AML-193 (cell line): ENCODE results near the gene OR10A4.
"Not testable (repeated sequence)": the region's sequence is repeated elsewhere in the genome, so short reads cannot be mapped to it uniquely, and the experiment has no call there.

Experiments used
- DNase-seq, 2 experiments: peaks; one replicate each; lab custom pipeline; 2025; lab: John Stamatoyannopoulos, UW

OR10A4 gene

GRCh38 chr11:6876325-6876724 is at the start of gene OR10A4:
Gene OR10A4, plus strand, starts transcription at chr11:6876625. Its CDS starts 23 bp downstream, at chr11:6876648.
- no peak for DNase-seq

DNA sequence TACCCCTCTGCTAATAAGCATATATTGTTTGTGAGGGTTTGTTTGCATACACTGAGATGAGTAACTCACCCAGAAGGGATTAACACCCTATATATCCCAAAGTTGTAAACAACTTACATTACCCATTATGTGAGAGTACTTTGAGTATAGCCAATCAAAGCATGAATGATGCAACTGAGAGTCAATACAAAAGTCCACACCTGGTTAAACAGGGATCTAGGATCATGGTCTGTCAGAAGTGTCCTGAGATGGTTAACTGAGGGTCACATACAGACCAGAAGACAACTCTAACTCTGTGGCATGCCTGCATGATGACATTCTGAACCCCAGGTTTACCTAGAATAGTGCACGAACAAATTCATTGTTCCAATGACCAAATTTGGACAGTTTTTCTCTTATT is 48.3 kb upstream of the OR10A4 start:
- no peak for DNase-seq

- no peak for DNase-seq
Measured at GRCh38 chr11:6833356-6833755, 43.1 kb upstream of the OR10A4 start.

DNA sequence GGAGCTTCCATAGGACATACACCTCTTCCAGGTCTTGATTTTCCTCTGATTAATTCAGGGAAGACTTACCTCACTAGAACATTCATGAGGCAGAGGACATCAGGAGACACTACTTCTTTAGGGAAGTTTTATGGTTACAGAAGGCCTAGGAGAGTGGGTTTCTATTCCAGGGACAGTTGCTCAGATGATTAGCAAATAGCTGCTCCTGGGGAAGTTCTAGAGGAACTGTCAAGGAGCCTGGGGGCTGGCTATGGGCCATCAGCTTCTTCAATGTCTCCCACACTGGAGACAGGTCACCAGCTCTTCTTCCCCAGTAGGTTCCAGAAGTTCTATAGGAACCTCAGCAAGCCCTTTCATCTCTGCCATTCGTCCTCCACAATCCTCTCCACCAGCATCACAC is 42.4 kb upstream of the OR10A4 start:
- no peak for DNase-seq

GRCh38 chr11:6841694-6842093 is 34.7 kb upstream of the OR10A4 start:
- DNase-seq = no peak

DNA sequence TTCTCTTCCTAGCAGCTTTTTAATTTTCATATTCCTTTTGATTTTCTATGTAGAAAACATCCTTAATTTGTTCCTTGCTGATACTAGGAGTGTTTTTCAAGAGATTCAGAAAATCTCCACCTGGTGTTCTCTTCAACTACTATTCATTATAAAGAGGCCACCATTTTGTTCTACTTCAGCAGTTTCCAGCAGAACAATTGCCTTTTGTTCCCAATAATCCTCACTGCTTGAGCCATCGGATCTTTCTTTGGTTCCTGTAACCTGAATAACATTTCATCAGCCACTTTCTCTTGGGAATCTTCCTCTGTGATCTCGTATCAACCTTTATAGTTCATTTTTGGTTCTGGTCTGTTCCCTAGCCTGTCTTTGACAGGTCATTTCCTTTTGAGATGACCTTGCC is 32.8 kb upstream of the OR10A4 start:
- no peak for DNase-seq

DNA sequence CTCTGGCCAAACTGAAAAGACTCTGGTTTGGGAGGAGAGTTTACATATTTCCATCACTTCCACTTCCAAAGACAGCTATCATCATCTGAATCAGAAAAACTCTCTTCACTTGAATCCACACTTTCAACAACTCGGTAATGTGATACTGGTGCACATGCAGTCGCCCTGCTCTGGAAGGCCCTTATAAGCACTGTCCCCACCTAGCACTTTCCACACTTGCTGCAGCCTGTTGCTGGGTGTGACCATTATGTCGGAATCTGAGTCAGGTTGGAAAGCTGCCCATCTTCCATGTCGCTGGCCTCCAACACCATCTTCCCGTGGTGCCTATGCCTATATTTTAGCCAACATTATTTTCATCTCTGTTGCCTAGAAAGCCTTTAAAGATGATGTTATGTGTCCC is 32.1 kb upstream of the OR10A4 start:
- no peak for DNase-seq

DNA sequence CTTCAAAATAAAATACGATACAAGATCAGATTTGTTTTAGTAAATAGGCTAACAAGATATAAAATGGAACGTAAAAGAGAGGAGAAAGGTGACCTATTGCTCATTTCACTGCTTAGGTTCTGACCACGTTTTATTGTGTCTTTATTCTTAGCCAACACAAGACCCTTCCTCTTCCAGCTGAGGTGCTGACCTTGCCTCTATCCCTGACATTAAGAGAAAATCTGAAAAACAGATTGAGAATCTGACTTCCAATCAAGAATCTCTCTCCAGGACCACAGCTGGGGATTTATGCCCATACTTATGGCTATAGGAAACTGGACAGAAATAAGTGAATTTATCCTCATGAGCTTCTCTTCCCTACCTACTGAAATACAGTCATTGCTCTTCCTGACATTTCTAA is 31.0 kb upstream of the OR10A4 start, which contains the start of gene OR10A5:
Gene OR10A5 (plus strand): TSS at position 301 of the 400 bp plus-strand sequence. CDS start 0 bp downstream, at position 301.
- DNase-seq = no peak

DNA sequence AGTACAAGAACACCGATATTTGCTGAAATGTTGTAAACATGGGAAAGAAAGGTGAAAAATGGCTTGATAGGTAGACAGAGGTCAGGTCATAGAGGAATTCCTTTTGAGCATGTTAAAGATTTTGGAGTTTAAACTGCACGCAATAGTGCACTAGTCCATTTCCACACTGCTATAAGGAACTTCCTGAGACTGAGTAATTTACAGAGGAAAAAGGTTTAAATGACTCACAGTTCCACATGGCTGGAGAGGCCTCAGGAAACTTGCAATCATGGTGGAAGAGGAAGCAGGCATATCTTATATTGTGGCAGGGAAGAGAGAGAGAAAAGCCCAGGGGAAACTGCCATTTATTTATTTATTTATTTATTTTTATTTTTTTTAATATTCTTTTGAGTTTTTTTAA is 25.9 kb upstream of the OR10A4 start:
- no peak for DNase-seq

GRCh38 chr11:6854801-6855200 is 21.6 kb upstream of the OR10A4 start:
- DNase-seq = not testable (repeated sequence)

DNA sequence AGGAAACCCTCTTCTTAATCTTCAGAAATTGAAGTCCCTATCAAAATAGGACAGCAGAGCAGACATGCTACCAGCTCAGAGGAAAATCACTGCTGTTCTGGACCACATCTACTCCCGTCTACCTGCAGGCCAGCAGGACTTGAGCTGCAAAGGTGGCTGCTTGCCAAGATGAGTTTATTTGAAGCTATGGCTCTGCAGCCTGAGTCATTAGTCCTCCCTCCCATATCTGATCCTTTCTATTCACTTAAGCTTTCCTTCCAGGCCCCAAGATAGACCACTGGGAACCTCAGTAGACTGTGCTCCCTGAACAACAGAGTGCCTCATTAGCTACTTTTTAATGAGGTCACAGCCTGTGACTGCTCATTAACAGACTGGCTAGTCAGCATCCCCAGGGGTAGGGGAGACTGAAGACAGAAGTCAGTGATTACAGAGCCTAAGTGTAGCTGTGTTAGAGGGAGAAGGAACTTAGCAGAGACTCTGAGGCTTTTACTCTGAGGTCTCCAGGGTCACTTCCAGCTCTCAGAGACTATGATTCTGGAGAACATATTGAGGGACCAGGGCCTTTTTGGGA is 20.4 kb upstream of the OR10A4 start:
- no peak for DNase-seq

DNA sequence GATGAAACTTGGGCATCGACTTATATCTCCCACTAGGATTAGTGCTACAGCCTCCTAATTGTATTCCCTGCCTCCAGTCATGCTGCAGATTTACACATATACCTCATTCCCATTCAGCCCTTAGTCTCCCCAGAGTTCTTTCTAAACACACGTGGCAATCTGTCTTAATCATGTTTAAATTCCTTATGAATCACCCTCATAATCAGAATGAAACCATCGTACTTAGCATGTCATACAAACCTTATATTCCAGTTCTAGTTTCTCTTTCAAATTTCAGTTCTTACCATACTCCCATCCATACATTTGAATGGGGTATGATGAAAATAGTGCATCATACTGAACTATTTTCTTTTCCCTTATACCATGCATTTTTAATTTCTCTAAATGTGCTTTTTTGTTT is 19.6 kb upstream of the OR10A4 start:
- no peak for DNase-seq

GRCh38 chr11:6862961-6863360 is 13.5 kb upstream of the OR10A4 start, which contains the start of gene OR10A2:
Gene OR10A2, plus strand, starts transcription at chr11:6863057. Its CDS starts 6,698 bp downstream, at chr11:6869755.
- DNase-seq = no peak

DNA sequence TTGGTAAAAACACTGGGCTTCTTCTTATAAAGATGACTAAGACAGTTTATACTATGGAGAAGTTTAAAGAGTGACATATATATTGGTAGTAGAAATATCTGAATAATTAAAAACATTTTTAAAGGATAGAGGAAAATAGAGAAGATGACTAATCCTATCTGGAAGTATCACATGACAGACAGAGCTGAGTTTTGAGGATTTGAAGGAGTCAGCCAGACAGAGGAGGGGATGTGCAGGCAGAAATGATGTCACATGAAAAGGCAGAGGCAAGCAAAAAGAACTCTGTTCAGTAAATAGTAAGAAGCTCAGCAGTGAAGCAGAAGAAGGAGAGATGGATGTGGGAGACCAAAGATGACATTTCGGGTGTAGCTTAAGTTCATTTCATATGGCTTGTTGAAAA is 12.0 kb upstream of the OR10A4 start:
- DNase-seq = no peak

- DNase-seq = no peak
Measured at GRCh38 chr11:6871278-6871677, 5.1 kb upstream of the OR10A4 start.

DNA sequence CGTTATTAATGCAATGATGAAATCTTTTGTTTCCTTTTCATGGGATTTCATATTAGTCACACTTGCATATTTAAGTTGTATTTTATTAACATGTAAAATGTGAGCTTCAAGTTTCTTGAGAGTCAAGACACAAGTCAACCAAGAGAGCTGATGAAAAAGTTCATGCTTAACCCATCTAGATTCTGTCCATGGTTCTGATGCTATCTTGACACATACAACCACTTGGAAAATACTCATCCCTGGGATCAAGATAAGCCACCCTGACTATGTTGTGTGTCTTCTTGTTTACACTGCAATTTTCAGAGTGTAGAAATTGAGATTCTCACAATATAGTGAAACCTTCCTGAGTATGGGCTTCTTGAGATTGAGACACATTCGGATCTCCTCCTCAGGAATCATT is 664 bp upstream of the OR10A4 start:
- DNase-seq = no peak

DNA sequence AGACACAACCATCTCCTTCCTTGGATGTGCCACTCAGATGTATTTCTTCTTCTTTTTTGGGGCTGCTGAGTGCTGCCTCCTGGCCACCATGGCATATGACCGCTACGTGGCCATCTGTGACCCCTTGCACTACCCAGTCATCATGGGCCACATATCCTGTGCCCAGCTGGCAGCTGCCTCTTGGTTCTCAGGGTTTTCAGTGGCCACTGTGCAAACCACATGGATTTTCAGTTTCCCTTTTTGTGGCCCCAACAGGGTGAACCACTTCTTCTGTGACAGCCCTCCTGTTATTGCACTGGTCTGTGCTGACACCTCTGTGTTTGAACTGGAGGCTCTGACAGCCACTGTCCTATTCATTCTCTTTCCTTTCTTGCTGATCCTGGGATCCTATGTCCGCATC is 489 bp downstream of the OR10A4 start:
- DNase-seq = no peak

GRCh38 chr11:6882751-6883150 is 6.3 kb downstream of the OR10A4 start:
- no peak for DNase-seq

DNA sequence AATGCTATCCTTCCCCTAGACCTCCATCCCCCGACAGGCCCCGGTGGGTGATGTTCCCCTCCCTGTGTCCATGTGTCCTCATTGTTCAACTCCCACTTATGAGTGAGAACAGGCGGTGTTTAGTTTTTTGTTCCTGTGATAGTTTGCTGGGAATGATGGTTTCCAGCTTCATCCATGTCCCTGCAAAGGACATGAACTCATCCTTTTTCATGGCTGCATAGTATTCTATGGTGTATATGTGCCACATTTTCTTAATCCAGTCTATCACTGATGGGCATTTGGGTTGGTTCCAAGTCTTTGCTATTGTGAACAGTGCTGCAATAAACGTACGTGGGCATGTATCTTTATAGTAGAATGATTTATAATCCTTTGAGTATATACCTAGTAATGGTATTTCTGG is 11.3 kb downstream of the OR10A4 start:
- DNase-seq = not testable (repeated sequence)

DNA sequence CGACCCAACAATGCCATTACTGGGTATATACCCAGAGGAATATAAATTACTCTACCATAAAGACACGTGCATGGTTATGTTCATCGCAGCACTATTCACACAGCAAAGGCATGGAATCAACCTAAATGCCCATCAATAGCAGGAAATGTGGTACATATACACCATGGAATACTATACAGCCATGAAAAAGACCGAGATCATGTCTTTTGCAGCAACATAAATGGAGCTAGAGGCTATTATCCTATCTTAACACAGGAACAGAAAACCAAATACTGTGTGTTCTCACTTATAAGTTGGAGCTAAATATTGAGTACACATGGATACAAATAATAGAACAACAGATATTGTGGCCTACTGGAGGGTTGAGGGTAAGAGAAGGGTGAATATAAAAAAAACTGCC is 12.4 kb downstream of the OR10A4 start:
- DNase-seq = no peak

GRCh38 chr11:6889835-6890234 is 13.4 kb downstream of the OR10A4 start:
- DNase-seq = no peak

DNA sequence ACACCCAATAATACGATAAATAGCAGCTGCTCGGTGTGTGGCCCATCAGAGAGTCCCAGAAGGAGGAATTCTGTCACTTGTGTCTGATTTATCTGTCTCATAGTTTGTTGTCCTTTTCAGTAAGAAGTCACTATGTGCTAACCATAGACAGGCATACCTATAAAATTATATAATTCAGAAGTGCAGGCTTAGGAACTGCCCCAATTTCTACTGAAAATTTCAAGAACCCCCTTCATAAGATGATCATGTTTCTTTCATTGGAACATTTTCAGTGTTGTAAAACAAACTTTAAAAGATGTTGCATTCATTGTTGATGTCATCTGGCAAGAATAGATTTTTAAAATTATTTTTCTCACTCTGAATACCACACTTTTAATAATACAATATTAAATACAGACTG is 16.0 kb downstream of the OR10A4 start, which contains the start of gene OR2D2:
Gene OR2D2 (minus strand): TSS at position 101 of the 400 bp plus-strand sequence. CDS start 0 bp downstream, at position 101.
- DNase-seq = no peak

DNA sequence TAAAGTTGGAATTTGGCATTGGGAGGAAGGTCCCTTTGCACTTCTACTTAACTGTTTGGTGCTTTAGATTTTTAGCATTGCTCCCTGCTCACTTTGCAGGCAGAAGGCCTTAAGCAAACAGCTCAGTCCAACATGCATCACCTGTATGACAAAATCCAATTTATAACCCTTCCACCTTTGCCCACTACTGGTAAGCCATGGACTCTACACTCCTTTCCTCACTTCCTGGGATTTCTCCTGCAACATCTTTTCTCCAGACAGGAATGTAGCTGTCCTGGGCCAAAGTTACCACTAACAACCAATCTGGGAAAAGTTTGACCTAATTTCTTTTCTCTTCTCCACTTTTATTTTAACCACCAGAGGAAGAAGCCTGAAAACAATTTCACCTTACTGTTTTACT is 17.7 kb downstream of the OR10A4 start:
- no peak for DNase-seq

GRCh38 chr11:6895010-6895409 is 18.6 kb downstream of the OR10A4 start:
- no peak for DNase-seq
